GM12801 (cell line): ENCODE data around the gene NPAS3.

Experiments
- TF ChIP-seq, protein P1 (sequence below): IDR thresholded peaks from one replicate; pipeline ENCODE4 v1.5.1; 2011; ENCODE audit warnings: control low read depth; ENCODE audit not compliant: insufficient read length; ENCODE audit errors: extremely low read depth

Gene NPAS3

GRCh38 chr14:33652566-33653307 lies 714.1 kb downstream of the NPAS3 start:
- TF ChIP-seq, protein P1, sequence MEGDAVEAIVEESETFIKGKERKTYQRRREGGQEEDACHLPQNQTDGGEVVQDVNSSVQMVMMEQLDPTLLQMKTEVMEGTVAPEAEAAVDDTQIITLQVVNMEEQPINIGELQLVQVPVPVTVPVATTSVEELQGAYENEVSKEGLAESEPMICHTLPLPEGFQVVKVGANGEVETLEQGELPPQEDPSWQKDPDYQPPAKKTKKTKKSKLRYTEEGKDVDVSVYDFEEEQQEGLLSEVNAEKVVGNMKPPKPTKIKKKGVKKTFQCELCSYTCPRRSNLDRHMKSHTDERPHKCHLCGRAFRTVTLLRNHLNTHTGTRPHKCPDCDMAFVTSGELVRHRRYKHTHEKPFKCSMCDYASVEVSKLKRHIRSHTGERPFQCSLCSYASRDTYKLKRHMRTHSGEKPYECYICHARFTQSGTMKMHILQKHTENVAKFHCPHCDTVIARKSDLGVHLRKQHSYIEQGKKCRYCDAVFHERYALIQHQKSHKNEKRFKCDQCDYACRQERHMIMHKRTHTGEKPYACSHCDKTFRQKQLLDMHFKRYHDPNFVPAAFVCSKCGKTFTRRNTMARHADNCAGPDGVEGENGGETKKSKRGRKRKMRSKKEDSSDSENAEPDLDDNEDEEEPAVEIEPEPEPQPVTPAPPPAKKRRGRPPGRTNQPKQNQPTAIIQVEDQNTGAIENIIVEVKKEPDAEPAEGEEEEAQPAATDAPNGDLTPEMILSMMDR: no peak

DNA sequence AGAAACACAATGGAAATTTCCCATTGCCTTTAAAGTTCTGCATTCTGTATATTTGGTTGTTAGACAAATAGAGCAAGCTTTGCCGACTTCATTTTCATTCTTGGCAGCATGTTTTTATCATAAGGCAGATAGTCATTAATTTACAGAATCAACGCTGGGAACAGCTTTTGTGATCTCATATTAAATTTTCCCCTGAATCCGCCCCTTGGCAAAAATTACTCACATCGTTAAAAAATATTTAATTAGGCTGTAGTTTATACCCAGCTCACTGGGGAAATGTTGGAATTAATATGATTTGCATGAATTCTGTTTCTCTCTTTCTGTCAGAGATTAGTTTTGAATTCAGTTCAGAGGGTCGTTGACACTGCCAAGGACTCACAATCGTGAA lies 714.6 kb downstream of the NPAS3 start:
- TF ChIP-seq, protein P1: no peak

GRCh38 chr14:33655421-33655820 lies 716.7 kb downstream of the NPAS3 start:
- TF ChIP-seq, protein P1: no peak

DNA sequence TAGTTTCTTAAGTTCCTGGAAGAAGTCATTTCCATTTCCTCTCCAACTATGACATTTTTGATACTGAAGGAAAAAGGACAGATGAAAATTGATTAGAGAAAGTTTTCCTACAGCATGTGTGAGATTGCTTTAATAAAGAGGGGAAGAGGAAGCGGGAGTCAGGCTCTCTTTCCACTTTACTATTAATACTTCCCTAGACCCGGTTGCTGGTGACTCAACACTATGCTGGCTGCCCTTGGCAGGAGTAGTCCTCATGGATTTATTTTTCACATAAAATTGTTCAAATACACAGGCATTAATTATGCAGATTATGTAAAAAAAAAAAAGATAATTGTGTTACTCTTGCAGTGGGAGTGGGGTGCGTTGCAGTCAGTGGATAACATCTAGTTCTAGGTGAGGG lies 718.8 kb downstream of the NPAS3 start:
- TF ChIP-seq, protein P1: no peak

DNA sequence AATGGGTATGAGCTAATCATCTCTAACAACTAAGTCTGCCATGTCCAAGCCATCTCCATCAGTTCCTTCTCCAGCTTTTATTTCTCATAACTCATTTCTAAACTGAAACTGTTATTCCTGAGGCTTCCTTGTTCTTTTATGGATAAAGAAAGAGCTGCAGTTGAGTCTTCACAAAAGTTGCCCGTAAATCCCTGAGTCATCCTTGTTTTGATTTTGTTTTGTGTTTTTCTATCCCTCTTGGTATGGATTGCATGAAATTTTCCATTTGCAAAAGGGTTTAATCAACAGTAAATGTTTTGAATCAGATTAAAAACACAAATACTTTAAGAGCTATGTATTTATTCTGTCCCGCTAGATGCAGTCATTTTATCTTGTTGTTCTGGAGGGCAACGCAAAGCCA lies 721.6 kb downstream of the NPAS3 start:
- TF ChIP-seq, protein P1: no peak

- TF ChIP-seq, protein P1: no peak
Observed at GRCh38 chr14:33661101-33661500, 722.4 kb downstream of the NPAS3 start.

- TF ChIP-seq, protein P1: no peak
Observed at GRCh38 chr14:33668066-33668465, 729.4 kb downstream of the NPAS3 start.

DNA sequence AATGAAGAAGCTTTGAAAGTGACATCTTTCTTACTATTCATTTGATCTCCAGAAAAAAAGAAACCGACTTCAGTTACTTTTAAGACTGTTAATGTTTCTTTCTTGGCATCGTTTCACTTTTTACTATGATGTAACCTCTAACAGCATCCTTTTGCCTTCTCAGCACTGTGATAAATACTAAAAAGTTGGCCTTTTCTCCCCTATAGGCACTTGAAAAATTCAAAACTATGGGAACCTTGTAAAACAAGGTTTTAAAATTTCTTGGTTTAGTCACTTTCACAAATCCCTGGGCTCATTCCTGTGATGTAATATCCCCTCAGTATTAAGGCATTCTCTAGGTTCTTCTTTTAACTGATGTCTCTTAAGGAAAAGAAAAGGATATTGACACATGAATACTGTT lies 730.4 kb downstream of the NPAS3 start:
- TF ChIP-seq, protein P1: no peak
